ENCODE results near the gene CLEC4G.

The CLEC4G gene, protein sequence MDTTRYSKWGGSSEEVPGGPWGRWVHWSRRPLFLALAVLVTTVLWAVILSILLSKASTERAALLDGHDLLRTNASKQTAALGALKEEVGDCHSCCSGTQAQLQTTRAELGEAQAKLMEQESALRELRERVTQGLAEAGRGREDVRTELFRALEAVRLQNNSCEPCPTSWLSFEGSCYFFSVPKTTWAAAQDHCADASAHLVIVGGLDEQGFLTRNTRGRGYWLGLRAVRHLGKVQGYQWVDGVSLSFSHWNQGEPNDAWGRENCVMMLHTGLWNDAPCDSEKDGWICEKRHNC

DNA sequence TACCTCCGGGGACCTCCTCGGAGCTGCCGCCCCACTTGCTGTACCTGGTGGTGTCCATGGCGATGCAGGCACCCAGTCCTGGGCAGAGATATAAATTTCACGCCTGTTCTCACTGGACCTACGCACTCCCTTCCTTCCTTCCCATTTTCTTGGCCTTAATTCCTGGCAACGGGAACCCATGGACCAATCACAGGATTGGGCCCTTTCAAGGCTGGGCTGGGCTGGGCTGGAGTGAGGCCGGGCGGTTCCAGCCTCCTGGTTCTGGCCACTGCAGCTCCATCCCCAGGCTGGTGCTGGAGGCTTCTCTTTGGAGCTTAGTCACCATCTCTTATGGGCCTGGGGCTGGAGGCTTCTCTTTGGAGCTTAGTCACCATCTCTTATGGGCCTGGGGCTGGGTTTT, at the start of gene CLEC4G:
Gene CLEC4G (minus strand): TSS at position 66 of the 400 bp plus-strand sequence. CDS start 8 bp downstream, at position 58.
- no peak within 1 kb of the TSS for H3K4me3 ChIP-seq (ENCODE audit: low read depth, low read length)
- DNase-seq (ENCODE audit: low read depth) = no peak

GRCh38 chr19:7781157-7781556, 49.2 kb upstream of the CLEC4G start:
- no peak overlapping the region for H3K4me3 ChIP-seq (ENCODE audit: low read depth, low read length)
- TF ChIP-seq CTCF (IDR thresholded peaks at IDR 0.05; ENCODE audit: low read depth, low read length, missing control alignments) = no peak
- DNase-seq (ENCODE audit: low read depth) = no peak

More for the DNA sequence above, at the start of gene CLEC4G:
- TF ChIP-seq CTCF (IDR thresholded peaks at IDR 0.05; ENCODE audit: low read depth, low read length, missing control alignments) = no peak

- H3K4me3 ChIP-seq (ENCODE audit: low read depth, low read length) = no peak overlapping the region
- DNase-seq (ENCODE audit: low read depth) = no peak
- no peak for TF ChIP-seq CTCF (IDR thresholded peaks at IDR 0.05; ENCODE audit: low read depth, low read length, missing control alignments)
These were observed 47.9 kb upstream of the CLEC4G start for GRCh38 chr19:7779631-7780486.

DNA sequence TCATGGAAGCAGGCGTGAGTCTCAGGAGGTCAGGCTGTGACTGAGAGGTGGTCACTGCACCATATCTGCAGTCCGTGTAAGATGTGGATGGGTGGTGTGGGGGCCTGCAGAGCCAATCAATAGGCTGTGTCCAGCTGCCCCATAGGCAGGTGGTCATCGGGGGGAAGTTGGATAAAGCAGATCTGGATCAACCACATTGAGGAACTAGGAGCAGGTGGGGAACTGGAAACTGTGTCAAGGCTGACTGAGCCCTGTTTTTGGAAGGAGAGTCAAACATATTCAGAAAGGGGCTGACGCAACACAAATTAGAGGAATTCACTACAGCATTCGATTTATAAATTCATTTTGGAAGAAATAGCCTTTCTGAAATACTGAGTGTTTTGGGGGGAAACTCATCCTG, 46.2 kb upstream of the CLEC4G start:
- no peak overlapping the region for H3K4me3 ChIP-seq (ENCODE audit: low read depth, low read length)
- TF ChIP-seq CTCF (IDR thresholded peaks at IDR 0.05; ENCODE audit: low read depth, low read length, missing control alignments) = no peak
- DNase-seq (ENCODE audit: low read depth) = no peak

GRCh38 chr19:7775761-7776160, 43.9 kb upstream of the CLEC4G start:
- no peak for DNase-seq (ENCODE audit: low read depth)
- no peak overlapping the region for H3K4me3 ChIP-seq (ENCODE audit: low read depth, low read length)
- TF ChIP-seq CTCF (IDR thresholded peaks at IDR 0.05; ENCODE audit: low read depth, low read length, missing control alignments) = no peak

DNA sequence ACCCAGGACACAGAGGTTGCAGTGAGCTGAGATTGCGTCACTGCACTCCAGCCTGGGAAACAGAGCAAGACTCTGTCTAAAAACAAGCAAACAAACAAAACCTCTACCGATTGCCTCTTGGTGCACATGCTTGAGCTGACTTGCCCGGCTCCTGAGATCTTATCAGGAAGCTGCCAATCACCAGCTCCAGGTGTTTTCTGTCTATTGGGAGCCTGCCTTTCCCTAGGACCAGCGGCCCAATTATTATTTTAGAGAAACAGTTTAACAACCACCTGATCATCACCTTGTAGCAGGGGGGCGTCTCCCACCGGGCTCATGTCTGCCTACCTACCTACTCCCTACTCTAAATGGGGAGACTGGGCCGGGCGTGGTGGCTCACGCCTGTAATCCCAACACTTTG, 41.9 kb upstream of the CLEC4G start:
- H3K4me3 ChIP-seq (ENCODE audit: low read depth, low read length) = no peak overlapping the region
- no peak for TF ChIP-seq CTCF (IDR thresholded peaks at IDR 0.05; ENCODE audit: low read depth, low read length, missing control alignments)
- no peak for DNase-seq (ENCODE audit: low read depth)

Measured in GM12864 (cell line).